Activated CD8-positive, alpha-beta memory T cell treated with anti-CD3 and anti-CD28 coated beads, Interleukin-2, amount 50 U/mL, for 24 hours (primary cell): ENCODE data around the gene PTEN.
"Not testable (repeated sequence)": the region's sequence is repeated elsewhere in the genome, so short reads cannot be mapped to it uniquely, and the experiment has no call there.

Experiments used
- DNase-seq: peaks from one replicate; pipeline ENCODE4 v3.0.0-alpha.2; 2020; ENCODE audit errors: extremely low read depth

PTEN gene

GRCh38 chr10:87863053-87863943, at the start of gene PTEN, which contains the start of gene KLLN:
Gene PTEN, plus strand, starts transcription at chr10:87863625. Its CDS starts 845 bp downstream, at chr10:87864470.
Gene KLLN, minus strand, starts transcription at chr10:87863533. Its CDS starts 1,046 bp downstream, at chr10:87862487.
- peak; percentile 60 for DNase-seq

DNA sequence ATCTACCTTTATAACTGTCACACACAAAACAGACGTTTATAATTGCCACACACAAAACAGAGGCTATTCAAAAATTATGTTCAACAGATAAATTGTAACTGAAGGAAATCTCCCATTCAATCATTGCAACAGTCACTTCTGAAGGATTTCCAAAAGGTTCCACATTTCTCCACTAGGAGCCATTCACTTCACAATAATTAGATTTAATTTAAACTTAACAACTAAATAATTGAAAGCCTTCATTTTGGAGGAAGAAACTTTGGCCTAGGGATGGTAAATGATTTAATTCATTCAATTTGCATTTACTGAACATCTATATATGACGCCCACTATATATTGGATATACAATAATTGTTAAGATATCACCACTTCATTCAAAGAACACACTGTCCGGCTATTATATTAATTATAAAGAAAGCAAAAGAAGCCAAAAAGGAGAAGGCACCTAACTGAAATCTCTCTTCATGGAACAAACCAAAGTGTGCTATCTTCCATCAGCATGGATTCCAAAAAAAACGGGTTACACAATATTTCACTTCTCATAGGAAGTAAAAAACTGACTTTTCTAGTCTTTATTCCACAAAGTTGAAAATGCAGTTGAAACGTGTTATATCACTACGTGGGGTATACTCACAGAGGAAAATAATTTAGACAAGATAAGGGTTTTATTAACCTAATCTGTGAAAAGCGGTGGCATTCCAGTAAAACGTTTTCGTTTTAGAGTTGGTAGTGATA, 47.1 kb upstream of the PTEN start:
- no peak for DNase-seq

GRCh38 chr10:87816898-87817608, 46.4 kb upstream of the PTEN start:
- DNase-seq, result no peak

GRCh38 chr10:87817609-87818504, 45.6 kb upstream of the PTEN start, which contains the start of gene ATAD1:
Gene ATAD1, minus strand, starts transcription at chr10:87818226. Its CDS starts 3,627 bp downstream, at chr10:87814599.
- peak; percentile 71 for DNase-seq

DNA sequence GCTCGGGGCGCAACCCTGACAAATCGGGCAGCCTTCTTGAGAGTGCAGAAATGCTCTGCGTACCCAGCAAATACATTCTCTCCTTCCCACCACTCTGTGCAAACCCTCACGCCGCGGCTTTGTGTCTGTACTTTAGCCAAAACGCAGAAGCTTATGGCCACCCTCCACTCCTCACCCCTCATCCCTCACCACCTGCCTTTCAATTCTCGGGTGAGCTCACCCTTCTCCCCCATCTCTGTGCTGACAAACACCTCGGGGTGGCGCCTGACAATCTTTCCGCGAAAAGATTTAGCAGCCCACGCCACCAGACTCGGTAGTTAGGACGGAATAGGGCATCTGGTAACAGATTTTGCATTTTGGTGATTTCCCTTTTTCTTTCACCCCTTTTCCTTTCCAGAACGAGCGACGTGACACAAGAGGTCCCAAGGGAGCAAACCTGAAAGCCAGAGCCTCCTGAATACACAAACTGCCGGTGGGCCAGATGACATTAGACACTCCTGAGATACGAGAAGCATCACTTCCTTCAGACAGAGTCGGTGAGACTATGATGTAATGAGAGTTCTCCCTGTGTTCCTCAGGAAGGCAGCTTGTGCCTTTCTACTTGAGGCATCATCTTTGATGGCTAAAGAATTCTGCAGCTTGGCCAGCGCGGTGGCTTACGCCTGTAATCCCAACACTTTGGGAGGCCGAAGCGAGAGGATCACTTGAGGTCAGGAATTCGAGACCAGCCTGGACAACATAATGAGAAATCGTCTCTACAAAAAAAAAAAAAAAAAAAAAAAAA, 44.7 kb upstream of the PTEN start:
- peak; percentile 42 for DNase-seq

DNA sequence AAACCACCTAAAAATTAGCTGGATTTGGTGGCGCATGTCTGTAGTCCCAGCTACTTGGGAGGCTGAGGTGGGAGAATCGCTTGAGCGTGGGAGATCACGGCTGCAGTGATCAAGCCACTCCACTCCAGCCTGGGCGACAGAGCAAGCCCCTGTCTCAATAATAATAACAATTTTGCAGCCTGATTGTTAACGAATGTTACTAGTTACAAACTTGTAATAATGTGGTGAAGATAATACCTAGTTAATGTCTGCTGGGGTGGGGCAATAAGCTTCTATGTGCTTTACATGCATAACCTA, 44.2 kb upstream of the PTEN start:
- no peak for DNase-seq

- no peak for DNase-seq
These were observed 36.8 kb upstream of the PTEN start for GRCh38 chr10:87826653-87827052.

GRCh38 chr10:87827681-87828080, 35.7 kb upstream of the PTEN start:
- no peak for DNase-seq

DNA sequence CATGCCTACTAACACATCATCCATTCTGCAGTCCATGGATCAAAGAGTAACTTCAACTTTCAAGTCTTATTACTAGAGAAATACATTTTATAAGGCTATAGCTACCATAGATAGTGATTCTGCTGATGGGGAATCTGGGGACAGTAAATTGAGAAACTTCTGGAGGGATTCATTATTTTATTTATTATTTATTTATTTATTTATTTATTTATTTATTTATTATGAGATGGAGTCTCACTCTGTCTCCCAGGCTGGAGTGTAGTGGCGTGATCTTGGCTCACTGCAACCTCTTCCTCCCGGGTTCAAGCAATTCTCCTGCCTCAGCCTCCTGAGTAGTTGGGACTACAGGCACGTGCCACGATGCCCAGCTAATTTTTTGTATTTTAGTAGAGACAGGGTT, 34.4 kb upstream of the PTEN start:
- DNase-seq, result not testable (repeated sequence)

GRCh38 chr10:87829986-87830729, 33.3 kb upstream of the PTEN start:
- DNase-seq, result no peak

GRCh38 chr10:87836098-87836497, 27.3 kb upstream of the PTEN start:
- no peak for DNase-seq

DNA sequence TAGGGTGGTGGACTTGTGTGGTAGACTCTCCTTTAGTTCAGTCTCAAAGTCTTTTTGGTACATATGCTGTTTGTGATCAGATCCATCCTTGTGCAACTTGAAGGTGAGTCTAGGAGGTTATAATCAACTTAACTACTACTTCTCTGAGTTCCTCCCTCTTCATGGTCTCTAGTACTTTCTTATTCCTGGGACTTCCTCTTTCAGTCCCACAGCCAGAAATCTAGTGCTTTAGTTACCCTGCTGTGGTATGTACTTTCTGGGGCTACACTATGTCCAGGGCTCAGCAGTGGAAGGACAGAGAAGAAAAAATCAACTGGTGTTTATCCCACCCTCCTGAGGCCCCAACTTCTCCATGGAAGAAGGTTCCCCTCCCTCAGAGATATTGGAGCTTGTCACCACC, 26.0 kb upstream of the PTEN start:
- DNase-seq, result no peak

- no peak for DNase-seq
These were observed 24.8 kb upstream of the PTEN start for GRCh38 chr10:87838650-87839049.

DNA sequence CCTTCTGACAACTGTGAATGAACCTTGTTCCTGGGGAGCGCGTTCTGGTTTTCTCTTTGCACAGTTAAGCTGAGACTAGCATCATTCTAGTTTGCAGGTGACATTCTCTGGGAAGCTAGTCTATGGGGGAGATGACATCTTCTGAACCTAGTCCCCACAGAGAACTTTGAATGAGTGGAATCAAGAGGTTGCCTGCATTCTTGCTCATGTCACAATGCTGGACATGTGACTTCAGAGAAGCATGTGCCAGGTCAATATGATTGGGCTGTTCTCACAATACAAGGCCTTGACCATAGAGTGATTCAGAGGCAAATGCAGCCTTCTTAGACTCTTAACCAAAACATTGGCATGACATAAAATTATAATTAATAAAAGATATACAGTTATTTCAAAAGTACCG, 22.2 kb upstream of the PTEN start:
- DNase-seq, result no peak

DNA sequence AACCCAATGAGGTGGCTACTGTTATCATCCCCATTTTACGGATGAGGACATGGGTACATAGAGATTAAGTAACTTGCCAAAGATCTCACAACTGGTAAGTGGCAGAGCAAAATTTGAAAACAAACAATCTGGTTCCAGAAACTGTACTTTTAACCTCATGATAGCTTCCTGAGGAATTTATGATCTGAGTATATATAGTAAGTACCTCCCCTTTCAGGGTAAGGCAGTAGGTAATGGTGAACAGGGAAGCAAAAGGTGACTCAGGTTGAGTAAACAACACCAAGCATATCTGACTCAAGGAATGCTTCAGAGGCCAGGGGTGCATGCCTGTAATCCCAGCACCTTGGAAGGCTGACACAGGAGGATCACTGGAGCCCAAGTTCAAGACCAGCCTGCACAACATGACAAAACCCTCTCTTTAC, 21.2 kb upstream of the PTEN start:
- DNase-seq, result no peak

- no peak for DNase-seq
These were observed 20.5 kb upstream of the PTEN start for GRCh38 chr10:87842776-87843497.

GRCh38 chr10:87843714-87844113, 19.7 kb upstream of the PTEN start:
- no peak for DNase-seq

GRCh38 chr10:87844837-87845623, 18.4 kb upstream of the PTEN start:
- no peak for DNase-seq
